Measurements from ENCODE around the gene MYL10. TPM values are rescaled to one million over a fixed set of nuclear protein-coding genes. Genes with fewer than 3 reads are reported as not detected.

Gene MYL10
- total RNA-seq, 4 donors from 2014 or later = not detected

DNA sequence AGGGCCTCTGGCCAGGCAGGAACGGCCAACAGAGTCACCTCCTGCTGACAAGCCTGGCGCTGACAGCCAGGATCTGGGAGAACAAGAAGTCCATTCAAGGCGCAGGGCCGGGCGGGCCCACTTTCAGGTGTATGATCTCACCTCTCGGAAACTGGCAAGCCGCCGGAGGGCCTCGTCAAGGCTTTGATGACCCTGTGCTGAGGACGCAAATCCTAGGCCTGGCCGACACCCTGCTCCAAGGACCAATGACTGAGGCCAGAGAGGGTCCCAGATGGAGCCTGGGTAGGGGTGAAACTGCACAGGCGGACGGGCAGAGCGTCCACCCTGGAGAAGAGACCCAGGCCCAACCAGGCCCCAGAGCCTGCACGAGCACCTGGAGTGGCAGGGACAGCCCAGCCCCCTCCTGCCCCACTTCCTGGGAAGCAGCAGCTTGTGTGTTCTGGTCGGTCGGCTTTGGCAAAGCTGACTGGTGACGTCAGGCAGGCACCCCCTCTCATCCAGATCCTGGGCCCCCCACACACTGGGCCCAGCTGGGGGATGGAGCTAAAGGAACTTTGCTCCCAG, 30.6 kb downstream of the MYL10 start:
- no peaks in the 10 kb centered on the region for H3K27me3 ChIP-seq
- peaks cover 3 to 16% (median 14%) of the 10 kb centered on the region in 4 donors for H3K4me1 ChIP-seq
- H3K9me3 ChIP-seq = no peaks in the 10 kb centered on the region
- TF ChIP-seq POLR2AphosphoS5 (IDR thresholded peaks at IDR 0.05) (no peak), POLR2A (IDR thresholded peaks at IDR 0.05) (peak; percentile 24), EP300 (IDR thresholded peaks at IDR 0.05; ENCODE audit: low read depth) (no peak)
- intact Hi-C loops (cut with DNase I; ENCODE audit: low total_unique reads) (no loop called here), in situ Hi-C loops (cut with MboI; ENCODE audit: low pct_ligation_motif_present in 1 of 4, low pct_unique_long_range_greater_than_20kb in 1 of 4, low sequenced_read_pairs in 3 of 4) (no loop called here)
- peak overlapping the region in 3 of 4 donors; percentile 25 to 55 (median 46) for H3K27ac ChIP-seq
- H3K36me3 ChIP-seq = no peaks in the 10 kb centered on the region
- no peak overlapping the region for H3K4me3 ChIP-seq
- 51% methylated on average over 17 of the region's 18 CpGs; no CpG with 5 or more reads in 1 of the 2 donors for WGBS, 2 donors (ENCODE audit: low coverage in 1 of 2)
- peak; percentile 89 for DNase-seq

DNA sequence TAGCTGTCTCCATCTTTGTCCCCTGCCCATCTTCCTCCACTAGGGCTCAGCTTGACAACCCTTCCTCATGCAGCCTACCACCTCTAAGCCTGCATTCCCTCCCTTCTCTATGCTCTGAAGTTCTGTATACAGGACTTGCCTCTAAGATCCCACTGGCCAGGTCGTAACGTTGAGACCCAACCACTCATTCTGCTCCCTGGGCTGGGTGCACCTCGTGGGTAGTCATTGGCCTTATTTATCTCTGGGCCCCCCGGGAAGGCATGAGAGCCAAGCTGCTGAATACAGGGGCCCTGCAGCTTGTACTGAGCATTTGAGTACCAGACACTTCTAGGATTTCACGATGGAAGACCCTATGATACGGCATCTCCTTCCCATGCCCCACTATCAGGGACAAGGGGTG, 31.2 kb downstream of the MYL10 start:
- no peak for DNase-seq
- peak overlapping the region in 2 of 4 donors; percentile 23 to 46 for H3K27ac ChIP-seq
- intact Hi-C loops (cut with DNase I; ENCODE audit: low total_unique reads) = no loop called here
- peaks cover 3 to 16% (median 14%) of the 10 kb centered on the region in 4 donors for H3K4me1 ChIP-seq
- H3K4me3 ChIP-seq = no peak overlapping the region
- in situ Hi-C loops (cut with MboI; ENCODE audit: low pct_ligation_motif_present in 1 of 4, low pct_unique_long_range_greater_than_20kb in 1 of 4, low sequenced_read_pairs in 3 of 4) = no loop called here
- no peaks in the 10 kb centered on the region for H3K27me3 ChIP-seq
- no peaks in the 10 kb centered on the region for H3K36me3 ChIP-seq
- H3K9me3 ChIP-seq = no peaks in the 10 kb centered on the region
- 50% methylated on average over 6 of the region's 6 CpGs; no CpG with 5 or more reads in 1 of the 2 donors for WGBS, 2 donors (ENCODE audit: low coverage in 1 of 2)
- TF ChIP-seq POLR2AphosphoS5 (IDR thresholded peaks at IDR 0.05) (no peak), POLR2A (IDR thresholded peaks at IDR 0.05) (no peak), EP300 (IDR thresholded peaks at IDR 0.05; ENCODE audit: low read depth) (no peak)
- TF ChIP-seq, protein P1, sequence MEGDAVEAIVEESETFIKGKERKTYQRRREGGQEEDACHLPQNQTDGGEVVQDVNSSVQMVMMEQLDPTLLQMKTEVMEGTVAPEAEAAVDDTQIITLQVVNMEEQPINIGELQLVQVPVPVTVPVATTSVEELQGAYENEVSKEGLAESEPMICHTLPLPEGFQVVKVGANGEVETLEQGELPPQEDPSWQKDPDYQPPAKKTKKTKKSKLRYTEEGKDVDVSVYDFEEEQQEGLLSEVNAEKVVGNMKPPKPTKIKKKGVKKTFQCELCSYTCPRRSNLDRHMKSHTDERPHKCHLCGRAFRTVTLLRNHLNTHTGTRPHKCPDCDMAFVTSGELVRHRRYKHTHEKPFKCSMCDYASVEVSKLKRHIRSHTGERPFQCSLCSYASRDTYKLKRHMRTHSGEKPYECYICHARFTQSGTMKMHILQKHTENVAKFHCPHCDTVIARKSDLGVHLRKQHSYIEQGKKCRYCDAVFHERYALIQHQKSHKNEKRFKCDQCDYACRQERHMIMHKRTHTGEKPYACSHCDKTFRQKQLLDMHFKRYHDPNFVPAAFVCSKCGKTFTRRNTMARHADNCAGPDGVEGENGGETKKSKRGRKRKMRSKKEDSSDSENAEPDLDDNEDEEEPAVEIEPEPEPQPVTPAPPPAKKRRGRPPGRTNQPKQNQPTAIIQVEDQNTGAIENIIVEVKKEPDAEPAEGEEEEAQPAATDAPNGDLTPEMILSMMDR (IDR thresholded peaks at IDR 0.05) = no peak

DNA sequence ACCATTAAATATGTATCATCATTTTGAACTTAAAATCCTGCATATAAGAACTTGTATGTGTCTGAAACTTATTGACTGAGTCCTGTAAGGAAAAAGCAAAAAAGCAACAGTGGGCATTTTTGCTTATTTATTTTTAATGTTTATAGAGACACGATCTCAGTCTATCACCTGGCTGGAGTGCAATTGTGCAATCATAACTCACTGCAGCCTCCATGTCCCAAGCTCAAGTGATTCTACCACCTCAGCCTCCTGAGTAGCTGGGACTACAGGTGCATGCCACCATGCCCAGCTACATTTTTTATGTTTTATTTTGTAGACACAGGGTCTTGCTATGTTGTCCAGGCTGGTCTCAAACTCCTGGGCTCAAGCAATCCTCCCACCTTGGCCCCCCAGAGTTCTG, 32.2 kb downstream of the MYL10 start:
- intact Hi-C loops (cut with DNase I; ENCODE audit: low total_unique reads) = no loop called here
- no peak overlapping the region for H3K27ac ChIP-seq
- H3K9me3 ChIP-seq = no peaks in the 10 kb centered on the region
- no peak for TF ChIP-seq EP300 (IDR thresholded peaks at IDR 0.05; ENCODE audit: low read depth)
- TF ChIP-seq, protein P1 (IDR thresholded peaks at IDR 0.05) = no peak
- TF ChIP-seq POLR2AphosphoS5 (IDR thresholded peaks at IDR 0.05) = no peak
- no peak for TF ChIP-seq POLR2A (IDR thresholded peaks at IDR 0.05)
- 11 to 41% methylated on average over 1 of the region's 1 CpG for WGBS, 2 donors (ENCODE audit: low coverage in 1 of 2)
- in situ Hi-C loops (cut with MboI; ENCODE audit: low pct_ligation_motif_present in 1 of 4, low pct_unique_long_range_greater_than_20kb in 1 of 4, low sequenced_read_pairs in 3 of 4) = no loop called here
- H3K27me3 ChIP-seq = no peaks in the 10 kb centered on the region
- peaks cover 0 to 11% (median 8%) of the 10 kb centered on the region in 4 donors for H3K4me1 ChIP-seq
- no peak overlapping the region for H3K4me3 ChIP-seq
- H3K36me3 ChIP-seq = no peaks in the 10 kb centered on the region
- DNase-seq = no peak

DNA sequence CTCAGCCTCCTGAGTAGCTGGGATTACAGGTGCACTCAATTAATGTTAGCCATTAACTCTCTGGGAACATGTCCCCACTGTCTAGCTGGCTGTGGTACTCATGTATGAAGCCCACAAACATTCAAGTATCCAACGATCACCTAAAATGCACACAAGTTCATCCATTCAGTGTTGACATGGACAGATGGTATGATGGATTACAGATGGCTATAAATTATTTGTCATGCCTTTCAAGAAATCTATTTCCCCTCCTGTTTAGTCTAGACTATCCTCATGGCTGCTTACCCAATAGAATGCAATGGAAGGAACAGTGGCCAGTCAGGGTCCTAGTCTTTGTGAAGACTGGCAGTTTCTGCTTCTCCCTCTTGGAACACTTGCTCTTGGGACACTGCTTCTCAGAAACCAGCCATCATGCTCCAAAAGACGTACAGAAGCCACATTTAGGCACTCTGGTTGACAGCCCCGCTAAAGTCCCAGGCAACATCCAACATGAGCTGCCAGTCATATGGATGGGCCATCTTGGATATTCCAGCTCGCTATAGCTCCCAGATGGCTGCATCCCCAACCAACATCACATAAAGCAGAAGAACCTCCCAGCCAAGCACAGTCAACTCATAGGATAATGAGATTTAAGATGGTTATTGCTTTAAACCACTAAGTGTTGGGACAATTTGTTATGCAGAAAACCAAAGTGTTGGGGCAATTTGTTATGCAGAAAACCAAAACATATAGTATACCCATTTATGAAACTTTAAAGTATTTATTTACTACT, 33.1 kb downstream of the MYL10 start:
- no peak for TF ChIP-seq POLR2A (IDR thresholded peaks at IDR 0.05)
- TF ChIP-seq, protein P1 (IDR thresholded peaks at IDR 0.05) = no peak
- TF ChIP-seq EP300 (IDR thresholded peaks at IDR 0.05; ENCODE audit: low read depth) = no peak
- no peak for TF ChIP-seq POLR2AphosphoS5 (IDR thresholded peaks at IDR 0.05)
- Histone ChIP-seq H3K27ac (no peak overlapping the region), H3K27me3 (no peaks in the 10 kb centered on the region), H3K4me3 (no peak overlapping the region), H3K4me1 (peaks cover 0 to 11% (median 8%) of the 10 kb centered on the region in 4 donors), H3K36me3 (no peaks in the 10 kb centered on the region), H3K9me3 (no peaks in the 10 kb centered on the region)
- intact Hi-C loops (cut with DNase I; ENCODE audit: low total_unique reads) = no loop called here
- DNase-seq = no peak
- WGBS, 2 donors (ENCODE audit: low coverage in 1 of 2) = 87% methylated on average over 4 of the region's 4 CpGs; no CpG with 5 or more reads in 1 of the 2 donors
- in situ Hi-C loops (cut with MboI; ENCODE audit: low pct_ligation_motif_present in 1 of 4, low pct_unique_long_range_greater_than_20kb in 1 of 4, low sequenced_read_pairs in 3 of 4) = no loop called here

Measured in transverse colon (tissue), 4 donors.